GM18858 (cell line): ENCODE results near the gene MRPS15.

ENCODE experiments used
- ATAC-seq: cut with Tn5 transposase; IDR thresholded peaks from one replicate; pipeline ENCODE4 v1.9.1; 2021; ENCODE audit not compliant: unreplicated experiment

The MRPS15 gene

DNA sequence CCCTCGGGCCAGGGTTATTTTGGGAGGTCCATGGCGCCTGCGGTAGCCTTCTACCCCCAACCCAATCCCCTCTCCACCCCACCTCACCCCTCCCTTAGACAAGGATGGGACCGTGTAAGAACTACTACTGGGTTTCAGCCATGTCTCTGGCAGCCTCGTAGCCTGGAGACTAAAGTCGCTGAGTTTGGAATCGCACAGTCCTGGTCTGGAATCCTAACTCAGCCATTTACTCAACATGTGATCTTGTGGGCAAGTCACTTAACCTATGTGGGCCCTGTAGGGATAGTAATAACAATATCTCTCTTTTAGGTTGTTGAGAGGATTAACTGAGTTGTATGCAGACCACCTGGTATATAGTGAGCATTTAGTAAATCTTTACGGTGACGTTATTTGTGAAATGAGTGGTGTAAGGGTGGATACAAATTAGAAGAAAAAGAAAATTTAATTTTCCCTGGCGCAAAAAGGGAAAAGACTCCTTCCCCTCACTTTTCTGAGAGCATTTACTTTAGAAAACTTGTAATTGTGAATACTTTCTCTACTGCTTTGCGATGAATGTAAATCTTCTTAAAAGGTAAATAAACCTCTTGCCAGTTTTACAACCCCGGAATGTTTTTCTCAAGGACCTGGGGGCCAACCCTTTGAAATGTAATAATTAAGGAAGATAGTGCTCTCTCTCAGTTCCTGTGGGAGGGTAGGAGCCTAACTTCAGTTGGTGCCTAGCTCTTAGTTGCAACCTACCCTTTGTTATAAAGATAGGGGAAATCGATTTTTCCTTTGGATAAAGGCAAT, 615 bp upstream of the MRPS15 start:
- ATAC-seq = no peak

GRCh38 chr1:36463463-36463802, 751 bp downstream of the MRPS15 start:
- no peak for ATAC-seq

GRCh38 chr1:36458910-36459309, 5.3 kb downstream of the MRPS15 start:
- ATAC-seq = no peak

DNA sequence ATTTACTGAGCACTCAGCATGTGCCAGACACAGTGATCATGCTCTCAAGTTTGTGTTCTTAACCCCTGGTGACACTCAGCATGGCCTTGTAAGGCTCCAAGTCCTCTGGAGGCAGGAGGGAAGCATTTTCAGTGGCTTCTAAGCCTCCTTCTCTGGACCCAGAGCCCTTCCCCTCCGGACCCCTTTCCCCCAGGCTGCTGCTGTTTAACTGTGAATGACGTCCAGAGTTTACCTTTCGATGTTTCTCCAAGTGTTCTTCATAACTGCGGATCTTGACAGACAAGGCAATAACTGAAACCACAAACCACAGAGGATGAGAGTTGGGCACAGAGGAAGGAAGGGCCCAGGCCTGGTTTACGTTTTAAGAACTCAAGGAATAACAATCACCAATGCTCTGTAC, 6.5 kb downstream of the MRPS15 start:
- no peak for ATAC-seq

DNA sequence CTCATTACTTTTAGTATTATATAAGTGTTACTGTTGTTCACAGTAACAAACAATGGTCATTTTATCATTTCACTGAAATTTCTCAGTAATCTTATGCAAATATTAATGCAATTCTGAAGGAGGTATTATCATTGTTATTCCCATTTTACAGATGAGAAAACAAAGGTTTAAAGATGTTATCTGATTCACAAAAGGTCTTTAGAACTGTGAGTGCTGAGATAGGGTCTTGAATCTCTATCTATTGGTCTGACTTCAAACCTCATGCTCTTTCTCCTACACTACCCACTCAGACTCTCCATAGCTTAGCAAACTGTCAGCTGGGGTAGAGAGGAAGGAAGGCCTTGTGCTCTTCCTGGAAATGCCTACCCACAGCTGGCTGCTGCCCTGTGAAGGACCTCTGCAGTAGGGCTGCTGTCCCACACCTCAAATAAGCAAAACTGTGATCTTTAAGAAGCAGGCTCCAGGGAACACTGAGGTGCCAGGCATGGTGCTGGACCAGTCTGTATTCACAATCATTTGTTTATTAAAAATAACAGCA, 7.7 kb downstream of the MRPS15 start:
- ATAC-seq = no peak

DNA sequence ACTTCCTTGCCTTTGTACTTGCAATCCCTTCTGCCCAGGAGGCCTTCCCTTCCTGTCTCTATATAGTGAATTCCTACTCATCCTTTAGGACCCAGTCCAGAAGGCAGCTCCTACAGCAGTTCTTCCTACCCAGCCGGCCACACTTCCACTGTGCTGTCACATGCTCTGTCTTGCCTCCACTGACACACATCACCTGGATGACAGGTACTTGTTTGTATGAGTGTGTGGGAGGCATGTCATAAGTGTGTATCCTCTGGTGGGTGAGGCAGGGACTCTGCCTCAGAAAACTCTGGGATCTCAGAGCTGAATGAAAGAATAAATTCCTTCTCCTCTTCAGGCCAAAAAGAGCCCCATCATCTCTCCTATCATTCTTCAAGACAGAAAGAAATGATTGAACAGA, 8.8 kb downstream of the MRPS15 start:
- ATAC-seq = no peak

GRCh38 chr1:36453600-36454388, 10.4 kb downstream of the MRPS15 start:
- no peak for ATAC-seq

DNA sequence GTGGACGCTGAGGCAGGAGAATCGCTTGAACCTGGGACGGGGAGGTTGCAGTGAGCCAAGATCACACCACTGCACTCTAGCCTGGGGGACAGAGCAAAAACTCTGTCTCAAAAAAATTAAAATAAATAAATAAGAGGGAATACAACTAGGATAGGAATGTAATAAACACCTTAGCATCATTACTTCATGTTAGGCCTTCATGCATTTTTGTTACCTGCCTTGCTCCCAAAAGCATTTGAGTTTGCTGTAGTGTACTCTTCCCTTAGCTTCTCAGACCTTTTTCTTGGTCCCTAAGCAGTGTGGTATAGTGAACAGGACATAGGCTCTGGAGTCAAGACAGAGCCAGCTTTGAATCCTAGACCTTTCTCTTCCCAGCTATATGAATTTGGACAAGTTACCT, 11.1 kb downstream of the MRPS15 start:
- ATAC-seq = no peak

DNA sequence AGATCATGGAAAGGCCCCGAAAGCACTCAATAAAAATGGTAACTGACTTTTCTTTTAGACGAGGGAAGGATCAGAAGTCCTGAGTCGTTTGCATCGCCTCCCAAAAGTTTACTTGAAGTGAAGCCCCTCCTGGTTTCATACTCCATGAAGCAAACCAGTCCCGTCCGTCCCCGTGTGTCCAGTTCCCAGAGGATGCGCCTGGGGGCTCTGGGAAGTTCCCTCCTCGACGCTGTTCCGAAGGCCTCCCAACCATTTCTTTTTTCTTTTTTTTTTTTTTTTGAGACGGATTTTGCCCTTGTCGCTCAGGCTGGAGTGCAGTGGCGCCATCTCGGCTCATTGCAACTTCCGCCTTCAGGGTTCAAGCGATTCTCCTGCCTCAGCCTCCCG, 13.3 kb downstream of the MRPS15 start:
- no peak for ATAC-seq

DNA sequence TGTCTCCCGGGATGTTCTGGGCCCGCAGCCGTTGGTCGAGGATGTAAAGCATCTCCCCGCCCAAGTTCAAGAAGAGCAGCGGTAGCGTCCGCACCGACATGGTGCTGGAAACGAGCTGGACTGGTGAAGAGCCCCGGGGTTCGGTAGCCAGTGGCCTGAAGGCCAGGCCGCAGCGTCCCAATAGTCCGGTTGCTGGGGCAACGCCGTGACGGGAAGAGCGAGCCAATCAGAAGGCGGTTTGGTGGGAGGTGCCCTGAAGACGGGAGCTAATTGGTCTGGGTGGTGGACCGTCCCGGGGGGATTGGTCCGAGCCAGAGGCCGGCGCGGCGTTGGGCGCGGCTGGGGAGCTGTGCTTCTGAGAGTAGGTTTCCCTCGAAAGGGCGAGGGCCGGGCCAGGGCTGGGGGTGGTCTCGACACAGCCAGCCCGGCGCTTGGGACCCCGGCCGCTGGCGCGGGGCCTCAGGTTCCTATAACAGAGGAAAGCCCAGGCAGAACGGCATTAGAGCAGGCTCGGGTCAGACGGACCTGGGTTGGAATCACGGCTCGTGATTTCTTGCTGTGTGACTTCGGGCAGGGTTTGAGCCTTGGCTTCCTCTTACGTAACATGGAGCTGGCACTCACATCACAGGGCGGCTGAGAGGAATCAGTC, 13.8 kb downstream of the MRPS15 start, which contains the start of gene OSCP1:
Gene OSCP1, minus strand, starts transcription at position 182 of the 649 bp plus-strand sequence. Its CDS starts 82 bp downstream, at position 100.
- peak; percentile 93 for ATAC-seq

GRCh38 chr1:36448530-36449056, 15.6 kb downstream of the MRPS15 start:
- ATAC-seq = no peak

GRCh38 chr1:36447450-36447849, 16.7 kb downstream of the MRPS15 start:
- ATAC-seq = no peak

GRCh38 chr1:36446746-36447145, 17.4 kb downstream of the MRPS15 start:
- no peak for ATAC-seq

GRCh38 chr1:36446271-36446670, 17.9 kb downstream of the MRPS15 start:
- no peak for ATAC-seq

GRCh38 chr1:36443297-36443696, 20.9 kb downstream of the MRPS15 start:
- no peak for ATAC-seq

DNA sequence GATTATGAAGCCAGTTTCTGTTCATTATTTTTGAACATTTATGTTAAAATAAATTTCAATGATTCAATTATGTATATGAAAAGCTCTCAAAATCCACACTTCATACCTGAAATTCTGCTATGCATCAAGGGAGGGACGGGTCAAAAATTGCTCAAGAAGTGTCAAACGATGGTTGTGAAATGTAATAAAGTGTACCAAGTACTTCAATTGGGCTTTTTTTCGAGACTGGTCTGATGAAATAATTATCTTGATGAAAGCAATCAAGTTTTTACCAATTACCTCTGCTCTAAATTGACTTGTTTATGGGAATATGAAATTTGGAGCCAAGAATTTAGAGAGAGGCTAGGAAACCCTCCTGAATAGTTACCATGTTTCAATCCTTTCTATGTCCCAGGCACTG, 21.8 kb downstream of the MRPS15 start:
- no peak for ATAC-seq

DNA sequence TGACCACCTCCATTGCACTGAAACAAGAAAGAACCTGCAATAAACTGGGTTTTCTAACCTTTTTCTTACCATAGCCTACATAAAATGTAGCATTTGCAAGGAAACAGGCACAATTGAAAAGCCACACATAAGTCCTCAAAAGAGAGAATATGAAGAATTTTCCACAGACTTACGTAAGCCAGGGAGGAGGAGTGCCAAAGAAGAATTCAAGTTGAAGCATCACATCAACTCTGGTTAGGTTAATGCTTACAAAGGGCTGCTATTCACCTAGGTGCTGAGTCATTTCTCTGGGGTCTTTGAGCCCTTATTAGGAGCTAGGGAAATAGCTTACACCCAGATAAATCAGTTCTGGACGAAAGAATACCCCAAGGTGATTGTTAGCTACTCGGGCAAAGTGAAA, 23.5 kb downstream of the MRPS15 start:
- ATAC-seq = no peak

- no peak for ATAC-seq
Observed at GRCh38 chr1:36440044-36440443, 24.1 kb downstream of the MRPS15 start.

DNA sequence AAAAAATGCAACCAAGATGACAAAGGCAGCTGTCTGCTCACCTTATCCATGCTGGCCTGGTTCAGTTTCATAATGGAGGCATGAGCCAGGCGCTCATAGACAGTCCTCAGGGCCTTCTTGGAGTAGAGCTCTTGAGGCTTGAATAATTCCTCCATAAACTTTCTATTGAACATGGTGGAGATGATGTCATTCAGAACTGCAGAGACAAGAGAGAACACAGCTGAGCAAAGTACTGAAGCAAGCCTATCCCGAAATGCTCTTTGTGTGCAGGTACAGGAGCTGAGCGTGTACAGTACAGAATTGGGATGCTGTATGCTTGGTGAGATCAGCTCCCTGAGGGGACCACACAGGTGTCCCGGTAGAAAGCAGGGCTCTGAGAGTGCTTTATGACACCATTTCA, 25.5 kb downstream of the MRPS15 start:
- no peak for ATAC-seq

GRCh38 chr1:36436821-36437220, 27.4 kb downstream of the MRPS15 start:
- no peak for ATAC-seq

GRCh38 chr1:36433102-36433501, 31.1 kb downstream of the MRPS15 start:
- no peak for ATAC-seq
